SU-DHL-6 (cell line): ENCODE data around the gene ZNF319.

Experiments used
- H2AFZ ChIP-seq: fragments of 200-600 bp; sonication (generic); 2 replicates; pipeline ENCODE4 v1.6.1; 2014; ENCODE audit warnings: low read depth, mild to moderate bottlenecking, moderate library complexity, mixed read lengths, antibody characterized with exemption, low read length; ENCODE audit not compliant: severe bottlenecking
- H3F3A ChIP-seq: fragments of 200-600 bp; shearing (Covaris generic); 2 replicates; pipeline ENCODE4 v1.6.0; 2016; ENCODE audit warnings: antibody characterized with exemption, mild to moderate bottlenecking; ENCODE audit not compliant: insufficient read depth
- H3K27ac ChIP-seq: fragments of 200-600 bp; sonication (generic); 2 replicates; pipeline ENCODE4 v1.5.1; 2016; ENCODE audit warnings: low read depth, mild to moderate bottlenecking, low read length, moderate library complexity, mixed read lengths
- H3K27me3 ChIP-seq: fragments of 200-600 bp; sonication (generic), shearing (Covaris generic); 2 replicates; pipeline ENCODE4 v1.6.0; 2014; ENCODE audit warnings: mild to moderate bottlenecking, low read length
- H3K36me3 ChIP-seq: fragments of 200-600 bp; sonication (generic); 2 replicates; pipeline ENCODE4 v1.6.1; 2014; ENCODE audit warnings: mild to moderate bottlenecking, low read length, mixed read lengths
- H3K4me2 ChIP-seq: fragments of 300-600, 200-600 bp; shearing (Covaris generic), sonication (generic); 2 replicates; pipeline ENCODE4 v1.6.0; 2014; ENCODE audit warnings: low read length, low read depth, mild to moderate bottlenecking; ENCODE audit not compliant: poor library complexity, severe bottlenecking
- H3K4me3 ChIP-seq: fragments of 200-600 bp; sonication (generic); 2 replicates; pipeline ENCODE4 v1.5.1; 2014; ENCODE audit warnings: antibody characterized with exemption, low read length, mild to moderate bottlenecking, mixed read lengths; ENCODE audit not compliant: insufficient read depth, poor library complexity, severe bottlenecking
- H3K79me2 ChIP-seq: fragments of 200-600 bp; sonication (generic); 2 replicates; pipeline ENCODE4 v1.6.1; 2014; ENCODE audit warnings: mild to moderate bottlenecking, low read length, moderate library complexity; ENCODE audit not compliant: insufficient read depth
- H3K9ac ChIP-seq: fragments of 200-600 bp; sonication (generic); 2 replicates; pipeline ENCODE4 v1.7.0; 2014; ENCODE audit warnings: mild to moderate bottlenecking, low read length
- H3K9me2 ChIP-seq: fragments of 200-600 bp; sonication (generic); replicated peaks from 2 replicates; pipeline ENCODE4 v1.6.1; 2014; ENCODE audit warnings: low read length; ENCODE audit not compliant: insufficient read depth
- H3K9me3 ChIP-seq: fragments of 200-600 bp; sonication (generic); 2 replicates; pipeline ENCODE4 v1.6.1; 2014; ENCODE audit warnings: low read length, mixed read lengths; ENCODE audit not compliant: insufficient read depth
- H4K20me1 ChIP-seq: fragments of 200-600 bp; sonication (generic); 2 replicates; pipeline ENCODE4 v1.6.1; 2014; ENCODE audit warnings: low read depth, mild to moderate bottlenecking, antibody characterized with exemption, low read length, moderate library complexity, mixed read lengths
- EZH2phosphoT487 ChIP-seq: fragments of 200-600 bp; sonication (generic), shearing (Covaris generic); conservative IDR thresholded peaks from 2 replicates; pipeline ENCODE4 v1.6.1; 2018; ENCODE audit warnings: mild to moderate bottlenecking, antibody characterized with exemption, low read length, moderate library complexity, mixed read lengths
- TF ChIP-seq, protein P1 (sequence below): fragments of 200-600 bp; sonication (generic); IDR thresholded peaks from one replicate; pipeline ENCODE4 v1.5.1; 2017; ENCODE audit warnings: antibody characterized with exemption, mild to moderate bottlenecking, low read length, moderate library complexity; ENCODE audit not compliant: insufficient read depth, poor library complexity, severe bottlenecking

ZNF319 gene

GRCh38 chr16:57987441-57988177 lies 12.9 kb downstream of the ZNF319 start:
- TF ChIP-seq, protein P1, sequence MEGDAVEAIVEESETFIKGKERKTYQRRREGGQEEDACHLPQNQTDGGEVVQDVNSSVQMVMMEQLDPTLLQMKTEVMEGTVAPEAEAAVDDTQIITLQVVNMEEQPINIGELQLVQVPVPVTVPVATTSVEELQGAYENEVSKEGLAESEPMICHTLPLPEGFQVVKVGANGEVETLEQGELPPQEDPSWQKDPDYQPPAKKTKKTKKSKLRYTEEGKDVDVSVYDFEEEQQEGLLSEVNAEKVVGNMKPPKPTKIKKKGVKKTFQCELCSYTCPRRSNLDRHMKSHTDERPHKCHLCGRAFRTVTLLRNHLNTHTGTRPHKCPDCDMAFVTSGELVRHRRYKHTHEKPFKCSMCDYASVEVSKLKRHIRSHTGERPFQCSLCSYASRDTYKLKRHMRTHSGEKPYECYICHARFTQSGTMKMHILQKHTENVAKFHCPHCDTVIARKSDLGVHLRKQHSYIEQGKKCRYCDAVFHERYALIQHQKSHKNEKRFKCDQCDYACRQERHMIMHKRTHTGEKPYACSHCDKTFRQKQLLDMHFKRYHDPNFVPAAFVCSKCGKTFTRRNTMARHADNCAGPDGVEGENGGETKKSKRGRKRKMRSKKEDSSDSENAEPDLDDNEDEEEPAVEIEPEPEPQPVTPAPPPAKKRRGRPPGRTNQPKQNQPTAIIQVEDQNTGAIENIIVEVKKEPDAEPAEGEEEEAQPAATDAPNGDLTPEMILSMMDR, result no peak
- TF ChIP-seq EZH2phosphoT487, result no peak

DNA sequence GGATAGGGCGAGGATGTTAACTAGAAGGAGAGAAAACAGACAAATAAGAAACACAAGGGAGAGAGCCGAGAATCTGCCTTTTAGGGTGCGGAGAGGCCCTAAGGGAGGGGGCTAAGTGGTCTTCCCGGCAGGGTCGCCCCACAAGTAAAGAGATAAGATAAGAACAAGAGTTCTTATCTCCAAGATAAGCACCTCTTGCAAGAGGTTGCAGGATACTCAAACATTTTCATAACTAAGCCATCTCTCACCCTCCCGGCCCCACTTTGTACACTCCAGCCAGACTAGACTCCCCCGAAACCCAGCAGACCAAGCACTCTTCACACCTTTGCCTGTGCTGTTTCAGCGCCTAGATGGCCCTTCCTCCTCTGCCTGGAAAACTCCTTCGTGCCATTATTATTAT lies 14.3 kb downstream of the ZNF319 start:
- Histone ChIP-seq H3K9ac (no peak overlapping the region), H3K79me2 (no peaks in the 10 kb centered on the region), H3K9me2 (no peaks in the 10 kb centered on the region), H3F3A (no peaks in the 10 kb centered on the region), H3K9me3 (no peaks in the 10 kb centered on the region), H3K36me3 (no peaks in the 10 kb centered on the region), H2AFZ (no peak overlapping the region), H3K4me2 (no peak overlapping the region), H3K27me3 (no peaks in the 10 kb centered on the region), H3K4me3 (no peak overlapping the region), H4K20me1 (no peaks in the 10 kb centered on the region), H3K27ac (no peak overlapping the region)
- no peak for TF ChIP-seq EZH2phosphoT487
- TF ChIP-seq, protein P1, result no peak

More at GRCh38 chr16:57987441-57988177, 12.9 kb downstream of the ZNF319 start:
- no peak overlapping the region for H3K27ac ChIP-seq
- no peaks in the 10 kb centered on the region for H3F3A ChIP-seq
- no peaks in the 10 kb centered on the region for H3K79me2 ChIP-seq
- H3K27me3 ChIP-seq, result no peaks in the 10 kb centered on the region
- no peaks in the 10 kb centered on the region for H4K20me1 ChIP-seq
- H3K4me3 ChIP-seq, result no peak overlapping the region
- H3K9me2 ChIP-seq, result no peaks in the 10 kb centered on the region
- H3K4me2 ChIP-seq, result no peak overlapping the region
- H3K9me3 ChIP-seq, result no peaks in the 10 kb centered on the region
- no peak overlapping the region for H2AFZ ChIP-seq
- no peak overlapping the region for H3K9ac ChIP-seq
- H3K36me3 ChIP-seq, result no peaks in the 10 kb centered on the region

- Histone ChIP-seq H3K9me2 (no peaks in the 10 kb centered on the region), H3K4me3 (no peak overlapping the region), H4K20me1 (no peaks in the 10 kb centered on the region), H3K79me2 (no peaks in the 10 kb centered on the region), H3K4me2 (no peak overlapping the region), H3K9me3 (no peaks in the 10 kb centered on the region), H3K36me3 (no peaks in the 10 kb centered on the region), H2AFZ (no peak overlapping the region), H3F3A (no peaks in the 10 kb centered on the region), H3K27ac (no peak overlapping the region), H3K9ac (no peak overlapping the region), H3K27me3 (no peaks in the 10 kb centered on the region)
- TF ChIP-seq EZH2phosphoT487, result no peak
- TF ChIP-seq, protein P1, result no peak
Measured at GRCh38 chr16:57985204-57986181, 15.0 kb downstream of the ZNF319 start.
